Stimulated activated CD4-positive, alpha-beta T cell treated with anti-CD3 and anti-CD28 coated beads, TNF-alpha, amount 100 ng/mL, for 4 hours (primary cell): ENCODE measurements around the gene HIP1R.

Source experiments
- DNase-seq, 3 experiments: peaks; one replicate each; pipeline ENCODE4 v3.0.0-alpha.2; 2020; ENCODE audit warnings: low read depth in 3 of 3

The HIP1R gene

DNA sequence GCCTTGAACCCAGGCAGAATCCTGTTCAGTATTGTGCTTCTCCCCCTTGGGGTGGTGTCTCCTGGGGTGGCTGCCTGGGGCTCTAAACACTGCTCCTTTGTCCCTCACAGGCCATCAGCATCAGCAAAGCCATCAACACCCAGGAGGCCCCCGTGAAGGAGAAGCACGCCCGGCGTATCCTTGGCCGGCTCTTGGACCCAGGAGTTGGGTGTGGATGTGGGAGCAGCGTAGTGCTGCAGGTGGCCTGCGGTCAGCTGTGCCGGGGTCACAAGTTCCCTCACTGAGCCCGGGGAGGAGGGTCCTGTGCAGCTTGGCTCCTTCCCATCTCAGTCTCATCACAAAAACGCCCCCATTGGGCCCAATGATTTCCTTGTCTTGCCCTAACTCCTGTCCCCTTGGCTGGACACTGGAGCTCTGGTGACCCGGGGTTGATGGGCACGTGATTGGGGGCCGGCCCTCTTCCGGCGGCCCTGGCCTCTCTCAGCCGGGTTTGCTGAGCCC, 12.7 kb downstream of the HIP1R start:
- no peak for DNase-seq

DNA sequence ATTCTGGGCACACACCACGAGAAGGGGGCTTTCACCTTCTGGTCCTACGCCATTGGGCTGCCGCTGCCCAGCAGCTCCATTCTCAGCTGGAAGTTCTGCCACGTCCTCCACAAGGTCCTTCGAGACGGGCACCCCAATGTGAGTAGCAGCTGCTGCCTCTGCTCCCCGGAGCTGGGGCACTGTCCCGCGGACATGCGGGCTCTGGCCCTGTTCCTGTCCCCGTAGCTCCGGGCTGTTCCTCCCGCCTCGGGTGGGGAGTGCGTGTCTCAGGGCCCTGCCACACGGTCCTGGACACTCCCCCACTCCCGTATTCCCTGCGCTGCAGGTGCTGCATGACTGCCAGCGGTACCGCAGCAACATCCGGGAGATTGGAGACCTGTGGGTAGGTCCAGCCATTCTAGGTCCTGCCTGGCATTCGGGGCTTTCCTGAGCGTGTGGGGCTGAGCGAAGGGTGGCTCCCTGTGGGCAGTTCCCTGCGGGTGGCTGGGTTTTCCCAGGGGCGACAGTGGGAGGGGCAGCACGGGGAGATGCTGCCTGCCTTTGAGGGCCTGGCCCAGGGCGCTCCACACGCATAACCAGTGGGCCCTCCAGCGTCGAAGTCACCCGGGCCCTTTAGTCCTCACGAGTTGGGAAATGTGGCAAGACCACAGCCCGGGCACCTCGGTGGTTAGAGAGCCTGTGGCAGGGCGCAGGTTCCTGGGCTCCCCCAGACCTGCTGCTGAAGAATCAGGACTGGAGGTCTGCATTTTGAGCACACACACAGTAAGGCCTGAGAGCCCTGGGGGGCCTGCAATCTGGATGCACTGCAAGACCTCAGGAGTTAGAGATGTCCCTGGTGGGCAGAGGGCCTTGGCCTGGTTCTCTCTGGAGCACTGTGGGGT, 13.5 kb downstream of the HIP1R start:
- DNase-seq, result no peak

DNA sequence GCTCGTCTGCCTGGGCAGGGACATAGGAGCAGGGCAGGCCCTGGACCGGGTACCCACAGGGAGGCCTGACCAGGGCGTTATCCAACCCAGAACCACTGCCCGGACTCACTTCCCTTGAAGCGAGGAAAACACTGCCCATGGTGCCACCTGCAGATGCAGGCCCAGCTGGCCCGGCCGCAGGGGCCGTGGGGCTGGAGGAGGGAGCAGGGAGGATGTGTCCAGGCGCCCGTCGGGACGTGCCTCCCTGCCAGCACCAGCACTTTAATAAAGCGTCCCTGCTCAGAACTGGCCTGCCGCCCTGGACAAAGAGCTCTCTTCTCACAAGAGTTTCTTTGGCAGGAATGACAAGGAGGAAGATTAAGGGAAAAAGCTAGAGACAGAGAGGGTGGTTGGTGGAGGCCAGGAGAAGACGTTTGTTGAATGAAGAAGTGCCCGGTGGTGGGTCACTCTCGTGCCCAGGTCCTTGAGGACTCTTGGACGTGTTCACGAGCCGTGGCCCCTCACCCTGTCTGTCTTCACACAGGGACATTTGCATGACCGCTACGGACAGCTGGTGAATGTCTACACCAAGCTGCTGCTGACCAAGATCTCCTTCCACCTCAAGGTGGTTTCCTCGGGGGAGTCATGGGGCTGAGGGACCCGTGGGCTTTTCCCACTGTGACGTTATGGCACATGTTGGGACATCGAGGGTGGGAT, 14.2 kb downstream of the HIP1R start:
- no peak for DNase-seq

DNA sequence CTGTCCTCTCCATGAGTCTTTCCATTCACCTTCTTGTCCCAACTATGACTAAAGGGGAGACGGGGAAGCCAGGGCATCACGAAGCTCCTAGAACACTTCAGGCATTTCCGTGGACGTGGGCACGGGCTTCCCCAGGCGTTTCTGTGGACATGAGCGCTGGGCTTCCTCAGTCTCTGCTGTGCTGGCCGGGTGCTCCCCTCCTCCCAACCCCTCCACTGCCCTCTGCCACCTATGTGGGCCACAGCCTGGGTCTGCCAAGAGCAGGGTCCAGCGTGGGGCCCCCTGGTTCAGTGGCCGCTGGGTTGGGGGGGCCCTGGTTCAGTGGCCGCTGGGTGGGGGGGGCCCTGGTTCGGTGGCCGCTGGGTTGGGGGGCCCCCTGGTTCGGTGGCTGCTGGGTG, 14.8 kb downstream of the HIP1R start:
- no peak for DNase-seq

DNA sequence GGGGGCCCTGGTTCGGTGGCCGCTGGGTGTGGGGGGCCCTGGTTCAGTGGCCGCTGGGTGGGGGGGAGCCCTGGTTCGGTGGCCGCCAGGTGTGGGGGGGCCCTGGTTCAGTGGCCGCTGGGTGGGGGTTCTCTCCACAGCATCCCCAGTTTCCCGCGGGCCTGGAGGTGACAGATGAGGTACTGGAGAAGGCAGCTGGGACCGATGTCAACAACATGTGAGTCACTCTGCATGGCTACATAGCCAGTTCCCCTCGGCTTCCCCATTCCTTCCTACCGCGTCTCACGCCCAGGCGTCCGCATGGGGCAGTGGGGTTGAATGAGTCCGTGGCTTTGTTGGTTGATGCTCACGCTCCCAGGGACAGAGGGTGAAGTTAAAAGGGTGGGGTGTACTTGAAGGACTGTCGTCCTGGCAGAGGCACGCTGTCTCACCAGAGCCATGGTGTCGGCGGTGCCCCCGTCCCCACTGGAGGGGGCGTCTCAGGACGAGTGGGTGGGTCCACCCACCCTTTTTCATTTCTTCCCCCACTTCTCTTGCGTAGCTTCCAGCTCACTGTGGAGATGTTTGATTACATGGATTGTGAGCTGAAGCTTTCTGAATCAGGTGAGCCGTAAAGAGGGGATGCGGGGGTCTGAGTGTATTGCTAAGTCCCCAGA, 15.6 kb downstream of the HIP1R start:
- DNase-seq, result no peak

DNA sequence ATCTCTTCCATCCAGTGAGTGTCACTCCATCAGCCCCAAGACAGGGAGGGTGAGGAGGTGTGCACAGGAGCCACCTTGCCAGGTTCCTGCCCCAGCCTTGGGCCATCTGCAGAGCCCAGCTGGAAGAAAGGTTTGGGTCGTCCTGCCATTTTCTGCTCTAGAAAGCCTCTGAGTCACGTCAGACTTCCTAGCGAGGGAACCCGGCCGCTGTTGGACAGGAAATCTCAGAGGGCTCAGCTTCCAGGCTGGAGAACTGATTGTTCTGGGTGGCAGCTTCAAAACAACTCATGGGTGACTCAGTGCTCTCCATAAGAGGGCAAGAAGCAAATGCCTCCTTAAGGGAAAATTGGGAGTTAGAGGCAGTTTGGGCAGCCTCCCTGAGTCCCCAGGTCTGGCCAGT, 16.6 kb downstream of the HIP1R start:
- DNase-seq, result no peak

DNA sequence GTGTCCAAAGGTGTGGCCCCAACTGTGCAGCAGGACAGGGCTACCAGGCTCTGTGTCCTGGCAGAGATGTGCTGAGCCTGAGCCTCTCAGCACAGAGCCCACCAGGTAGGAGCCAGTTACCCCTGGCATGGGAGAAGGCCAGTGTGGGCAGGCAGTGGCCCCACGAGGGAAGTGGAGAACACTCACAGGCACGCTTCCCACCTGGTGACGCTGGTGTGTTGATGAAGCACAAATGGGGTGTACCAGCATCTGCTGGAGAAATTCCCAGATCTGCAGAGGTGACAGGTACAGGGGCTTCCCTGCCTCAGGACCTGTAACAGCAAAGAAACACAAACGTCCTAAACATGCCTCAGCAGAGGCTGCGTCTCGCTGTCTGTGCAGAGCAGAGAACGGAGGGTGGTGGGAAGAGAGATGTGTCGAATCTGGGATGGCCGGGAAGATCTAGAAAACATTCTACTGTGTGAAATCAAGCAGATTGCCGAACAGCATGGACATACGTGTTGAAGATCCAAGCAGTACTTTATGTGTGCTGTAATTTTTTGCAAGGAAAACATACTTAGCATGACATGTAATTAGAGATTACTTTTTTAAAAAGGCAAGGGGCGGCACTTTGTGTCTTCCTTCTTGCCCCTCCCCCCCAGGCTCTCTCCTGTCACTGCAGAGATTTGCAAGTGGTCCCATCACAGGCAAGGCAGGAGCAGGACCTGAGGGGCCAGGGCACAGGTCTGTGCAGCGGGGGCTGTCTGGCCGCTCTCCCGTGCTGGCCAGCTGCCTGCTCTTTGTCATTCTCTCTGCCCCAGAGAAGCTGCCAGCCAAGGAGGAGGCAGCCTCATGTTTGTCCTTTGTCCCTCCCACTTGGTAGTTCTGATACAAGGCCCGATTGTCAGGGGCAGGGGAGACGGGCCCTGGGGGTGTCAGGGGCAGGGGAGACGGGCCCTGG, 17.3 kb downstream of the HIP1R start:
- no peak for DNase-seq

DNA sequence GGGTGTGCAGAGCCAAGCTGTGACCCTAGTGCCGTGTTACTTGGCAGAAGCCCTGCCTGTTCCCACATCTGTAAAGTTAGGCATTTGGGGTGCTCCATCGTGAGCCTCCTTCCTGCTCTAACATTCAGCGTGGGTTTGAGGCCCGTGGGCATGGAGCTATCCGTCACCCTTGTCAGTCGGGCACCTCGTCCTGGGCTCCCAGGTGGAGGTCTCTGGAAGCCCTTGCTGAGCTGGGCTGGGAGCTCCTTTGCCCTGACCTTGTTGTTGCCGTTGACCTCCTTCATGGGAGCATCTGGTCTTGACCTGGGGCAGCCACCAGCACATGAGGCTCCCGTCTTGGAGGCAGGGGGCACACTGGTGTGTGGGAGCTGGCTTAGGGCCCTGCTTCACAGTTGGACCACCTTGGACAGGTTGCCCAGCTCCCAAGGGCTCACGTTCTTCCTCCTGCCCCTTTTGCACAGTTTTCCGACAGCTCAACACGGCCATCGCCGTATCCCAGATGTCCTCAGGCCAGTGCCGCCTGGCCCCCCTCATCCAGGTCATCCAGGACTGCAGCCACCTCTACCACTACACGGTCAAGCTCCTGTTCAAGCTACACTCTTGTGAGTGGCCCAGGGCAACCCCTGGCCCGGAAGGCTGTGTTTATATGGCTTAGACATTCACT, 18.5 kb downstream of the HIP1R start:
- no peak for DNase-seq

DNA sequence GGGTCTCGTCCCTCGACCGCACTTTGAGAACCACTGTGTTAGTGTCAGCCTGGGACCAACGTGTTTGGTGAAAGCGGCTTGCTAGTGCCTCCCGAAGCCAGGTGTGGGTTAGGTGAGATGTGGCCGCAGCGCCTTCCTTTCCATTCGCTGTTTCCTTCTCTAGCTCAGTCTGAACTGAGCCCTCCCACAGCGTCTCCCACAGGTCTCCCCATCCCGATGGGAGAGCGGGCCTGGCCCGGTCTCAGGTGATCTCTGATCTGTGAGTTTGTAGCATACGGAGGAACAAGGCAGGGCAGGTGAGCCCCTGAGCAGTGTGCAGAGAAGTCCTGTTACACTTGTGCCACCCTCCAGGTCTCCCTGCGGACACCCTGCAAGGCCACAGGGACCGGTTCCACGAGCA, 19.3 kb downstream of the HIP1R start:
- DNase-seq, result no peak

DNA sequence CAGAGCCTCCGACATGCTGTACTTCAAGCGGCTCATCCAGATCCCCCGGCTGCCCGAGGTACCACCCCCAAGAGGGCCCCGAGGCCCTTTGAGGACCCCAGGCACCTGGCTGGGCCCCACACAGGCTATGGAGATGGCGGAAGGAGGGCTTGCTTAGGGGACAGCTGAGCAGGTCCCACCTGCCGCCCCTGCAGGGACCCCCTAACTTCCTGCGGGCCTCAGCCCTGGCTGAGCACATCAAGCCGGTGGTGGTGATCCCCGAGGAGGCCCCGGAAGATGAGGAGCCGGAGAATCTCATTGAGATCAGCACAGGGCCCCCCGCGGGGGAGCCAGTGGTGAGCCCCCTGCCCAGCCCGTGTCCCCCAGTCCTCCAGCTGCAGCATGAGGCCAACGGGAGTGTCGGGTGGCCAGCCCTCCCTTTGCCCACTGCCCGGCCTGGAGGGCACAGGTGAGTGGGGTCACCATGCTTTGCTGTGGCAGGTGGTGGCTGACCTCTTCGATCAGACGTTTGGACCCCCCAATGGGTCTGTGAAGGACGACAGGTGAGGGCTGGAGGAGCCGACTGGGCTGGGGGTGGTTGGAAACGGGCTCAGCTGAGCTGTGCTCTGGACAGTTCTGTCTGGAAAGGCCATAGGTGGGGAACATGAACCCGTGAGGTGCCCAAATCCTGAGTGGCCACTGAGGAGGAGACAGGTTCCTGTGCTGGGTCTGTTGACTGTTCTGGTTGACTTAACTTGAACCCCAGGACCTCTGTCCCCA, 20.0 kb downstream of the HIP1R start:
- no peak for DNase-seq

DNA sequence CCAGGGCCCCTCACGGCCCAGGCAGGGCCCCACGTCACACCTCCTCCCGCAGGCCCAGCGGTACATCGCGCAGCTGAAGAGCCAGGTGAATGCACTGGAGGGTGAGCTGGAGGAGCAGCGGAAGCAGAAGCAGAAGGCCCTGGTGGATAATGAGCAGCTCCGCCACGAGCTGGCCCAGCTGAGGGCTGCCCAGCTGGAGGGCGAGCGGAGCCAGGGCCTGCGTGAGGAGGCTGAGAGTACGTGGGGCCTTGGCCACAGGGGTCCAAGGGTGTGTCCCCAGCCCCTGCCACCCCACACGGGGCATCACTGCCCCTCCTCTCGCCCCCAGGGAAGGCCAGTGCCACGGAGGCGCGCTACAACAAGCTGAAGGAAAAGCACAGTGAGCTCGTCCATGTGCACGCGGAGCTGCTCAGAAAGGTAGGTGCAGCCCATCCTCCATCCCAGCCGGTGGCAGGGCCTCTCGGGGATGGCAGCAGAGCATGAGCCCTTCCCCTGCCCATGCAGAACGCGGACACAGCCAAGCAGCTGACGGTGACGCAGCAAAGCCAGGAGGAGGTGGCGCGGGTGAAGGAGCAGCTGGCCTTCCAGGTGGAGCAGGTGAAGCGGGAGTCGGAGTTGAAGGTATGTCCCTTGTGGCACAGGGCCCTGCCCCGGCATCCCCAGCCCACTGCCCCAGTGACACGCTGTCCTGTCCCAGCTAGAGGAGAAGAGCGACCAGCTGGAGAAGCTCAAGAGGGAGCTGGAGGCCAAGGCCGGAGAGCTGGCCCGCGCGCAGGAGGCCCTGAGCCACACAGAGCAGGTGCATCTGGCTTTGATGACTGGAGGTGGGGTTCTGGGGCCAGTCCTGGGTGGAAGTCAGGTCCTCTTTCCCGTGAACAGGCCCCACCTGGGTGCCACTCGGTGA, 20.9 kb downstream of the HIP1R start:
- DNase-seq, result no peak

DNA sequence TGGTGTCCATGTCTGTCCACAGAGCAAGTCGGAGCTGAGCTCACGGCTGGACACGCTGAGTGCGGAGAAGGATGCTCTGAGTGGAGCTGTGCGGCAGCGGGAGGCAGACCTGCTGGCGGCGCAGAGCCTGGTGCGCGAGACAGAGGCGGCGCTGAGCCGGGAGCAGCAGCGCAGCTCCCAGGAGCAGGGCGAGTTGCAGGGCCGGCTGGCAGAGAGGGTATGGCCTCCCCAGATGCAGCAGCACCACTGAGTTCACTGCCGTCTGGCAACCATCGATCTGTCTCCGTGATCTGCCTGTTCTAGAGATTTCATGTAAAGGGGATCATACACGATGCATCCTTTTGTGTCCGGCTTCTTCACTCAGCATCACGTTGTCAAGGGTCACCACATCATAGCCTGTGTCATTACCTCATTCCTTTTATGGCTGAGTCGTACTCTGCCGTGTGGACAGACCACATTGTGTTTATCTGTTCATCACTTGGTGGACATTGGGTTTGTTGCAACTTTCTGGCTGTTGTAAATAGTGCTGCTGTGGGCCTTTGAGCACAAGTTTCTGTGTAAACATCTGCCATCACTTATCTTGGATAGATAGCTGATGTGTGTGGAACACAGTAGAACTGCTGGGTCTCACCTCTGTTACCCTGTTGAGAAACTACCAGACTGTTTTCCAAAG, 21.9 kb downstream of the HIP1R start:
- DNase-seq, result no peak

DNA sequence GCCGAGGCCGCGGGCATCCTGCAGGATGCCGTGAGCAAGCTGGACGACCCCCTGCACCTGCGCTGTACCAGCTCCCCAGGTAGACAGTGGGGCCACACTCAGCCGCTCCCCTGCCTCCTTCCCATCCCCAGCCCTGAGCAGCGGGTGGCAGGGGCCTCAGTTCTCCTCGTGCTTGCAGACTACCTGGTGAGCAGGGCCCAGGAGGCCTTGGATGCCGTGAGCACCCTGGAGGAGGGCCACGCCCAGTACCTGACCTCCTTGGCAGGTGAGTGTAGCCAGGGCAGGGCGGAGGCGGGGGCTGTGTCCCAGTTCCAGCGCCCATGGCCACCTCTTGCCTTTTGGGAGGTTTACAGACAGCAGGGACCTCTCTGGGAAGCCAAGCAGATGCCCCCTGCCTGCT, 22.9 kb downstream of the HIP1R start:
- DNase-seq, result no peak

DNA sequence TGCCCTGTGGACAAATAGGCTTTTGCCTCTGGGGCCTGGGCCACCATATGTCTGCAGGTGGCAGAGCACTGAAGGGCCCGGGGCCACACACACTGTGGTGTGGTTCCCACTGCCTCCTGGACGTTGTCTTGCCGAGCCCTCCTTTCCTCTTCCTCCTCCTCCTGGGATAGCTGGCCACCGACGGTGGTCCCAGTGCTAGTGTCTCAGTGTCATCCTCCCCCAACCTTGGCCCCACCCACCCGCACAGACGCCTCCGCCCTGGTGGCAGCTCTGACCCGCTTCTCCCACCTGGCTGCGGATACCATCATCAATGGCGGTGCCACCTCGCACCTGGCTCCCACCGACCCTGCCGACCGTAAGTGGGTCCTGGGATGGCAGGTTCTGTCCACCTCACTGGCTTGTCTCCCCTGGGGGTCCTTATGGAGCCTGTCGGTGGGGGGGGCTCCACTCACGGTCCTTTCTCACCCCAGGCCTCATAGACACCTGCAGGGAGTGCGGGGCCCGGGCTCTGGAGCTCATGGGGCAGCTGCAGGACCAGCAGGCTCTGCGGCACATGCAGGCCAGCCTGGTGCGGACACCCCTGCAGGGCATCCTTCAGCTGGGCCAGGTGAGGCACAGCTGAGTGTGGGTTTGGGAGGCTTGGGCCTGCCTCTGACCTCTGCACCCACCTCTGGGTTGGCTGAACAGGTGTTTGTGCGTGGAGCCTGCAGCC, 23.5 kb downstream of the HIP1R start:
- DNase-seq, result no peak

DNA sequence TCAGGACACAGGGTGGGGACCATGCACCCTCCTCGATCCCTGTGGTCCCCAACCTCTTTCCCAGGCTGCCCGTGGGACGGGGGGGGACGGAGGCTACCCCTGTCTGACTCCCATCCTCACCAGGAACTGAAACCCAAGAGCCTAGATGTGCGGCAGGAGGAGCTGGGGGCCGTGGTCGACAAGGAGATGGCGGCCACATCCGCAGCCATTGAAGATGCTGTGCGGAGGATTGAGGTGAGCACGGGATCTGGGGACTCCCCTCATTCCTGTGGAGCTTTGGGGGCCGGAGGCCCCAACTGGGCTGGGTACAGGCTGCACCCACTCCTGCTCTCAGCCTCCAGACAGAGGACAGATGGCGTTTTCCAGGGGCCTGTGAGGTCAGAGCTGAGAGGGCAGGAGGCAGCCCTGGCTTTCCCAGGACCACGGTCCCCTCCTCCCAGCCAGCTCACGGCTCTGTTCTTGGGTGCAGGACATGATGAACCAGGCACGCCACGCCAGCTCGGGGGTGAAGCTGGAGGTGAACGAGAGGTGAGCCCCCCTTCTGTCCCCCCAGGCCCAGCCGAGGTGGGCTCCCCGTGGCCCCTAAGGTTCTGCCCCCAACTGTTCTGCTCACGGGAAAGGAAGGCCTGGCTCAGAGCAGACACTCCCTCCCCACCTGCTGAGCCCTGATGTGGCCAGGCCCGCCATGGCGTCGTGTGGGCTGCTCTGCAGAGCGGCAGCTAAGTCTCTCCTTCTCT, 24.2 kb downstream of the HIP1R start:
- DNase-seq, result no peak

DNA sequence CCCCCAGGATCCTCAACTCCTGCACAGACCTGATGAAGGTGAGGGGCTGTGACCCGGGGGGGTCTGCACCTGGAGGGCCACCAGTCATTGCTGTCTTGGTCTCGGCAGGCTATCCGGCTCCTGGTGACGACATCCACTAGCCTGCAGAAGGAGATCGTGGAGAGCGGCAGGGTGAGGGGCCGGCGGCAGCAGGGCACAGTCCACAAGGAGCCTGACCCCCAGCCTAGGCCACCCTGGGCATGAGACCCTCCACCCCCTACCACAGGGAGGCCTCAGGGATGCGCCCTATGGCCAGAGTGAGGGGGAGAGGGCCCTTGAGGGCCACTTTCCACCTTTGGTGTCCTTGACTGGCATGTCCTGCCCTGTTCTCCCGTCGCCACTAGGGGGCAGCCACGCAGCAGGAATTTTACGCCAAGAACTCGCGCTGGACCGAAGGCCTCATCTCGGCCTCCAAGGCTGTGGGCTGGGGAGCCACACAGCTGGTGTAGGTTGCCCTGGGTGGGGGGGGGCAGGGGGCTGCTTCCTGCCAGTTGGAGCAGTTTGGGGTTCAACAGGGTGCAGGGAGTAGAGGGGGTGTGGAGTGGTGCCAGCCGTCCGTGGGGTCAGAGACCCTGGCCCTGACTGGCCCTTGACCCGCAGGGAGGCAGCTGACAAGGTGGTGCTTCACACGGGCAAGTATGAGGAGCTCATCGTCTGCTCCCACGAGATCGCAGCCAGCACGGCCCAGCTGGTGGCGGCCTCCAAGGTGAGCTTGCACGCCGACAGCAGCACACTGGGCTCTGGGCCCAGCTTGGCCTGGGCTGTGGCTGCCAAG, 25.0 kb downstream of the HIP1R start:
- peak; percentile 60 to 76 (median 75) for DNase-seq
